Lung microvascular endothelial cell (primary cell): ENCODE results near the gene ULK3. TPM values are rescaled to one million over a fixed set of nuclear protein-coding genes. Genes with fewer than 3 reads are reported as not detected.
A peak's percentile ranks its signal among the peaks of the same experiment; 100 is the strongest.

ENCODE experiments used
- DNase-seq, 2 donors: peaks; one replicate each; pipeline versions ENCODE4 v3.0.0 to v3.0.0-alpha.2; 2010; ENCODE audit warnings: low read depth in 2 of 2
- total RNA-seq: library from RNA; depleted of rRNA; stranded (reverse); fragments of >200 nt; gene quantifications from 2 replicates; pipeline ENCODE4 v1.2.1, GENCODE V29; 2014

ULK3 gene
- total RNA-seq, 1 donor from 2014 or later: 19.4 TPM

DNA sequence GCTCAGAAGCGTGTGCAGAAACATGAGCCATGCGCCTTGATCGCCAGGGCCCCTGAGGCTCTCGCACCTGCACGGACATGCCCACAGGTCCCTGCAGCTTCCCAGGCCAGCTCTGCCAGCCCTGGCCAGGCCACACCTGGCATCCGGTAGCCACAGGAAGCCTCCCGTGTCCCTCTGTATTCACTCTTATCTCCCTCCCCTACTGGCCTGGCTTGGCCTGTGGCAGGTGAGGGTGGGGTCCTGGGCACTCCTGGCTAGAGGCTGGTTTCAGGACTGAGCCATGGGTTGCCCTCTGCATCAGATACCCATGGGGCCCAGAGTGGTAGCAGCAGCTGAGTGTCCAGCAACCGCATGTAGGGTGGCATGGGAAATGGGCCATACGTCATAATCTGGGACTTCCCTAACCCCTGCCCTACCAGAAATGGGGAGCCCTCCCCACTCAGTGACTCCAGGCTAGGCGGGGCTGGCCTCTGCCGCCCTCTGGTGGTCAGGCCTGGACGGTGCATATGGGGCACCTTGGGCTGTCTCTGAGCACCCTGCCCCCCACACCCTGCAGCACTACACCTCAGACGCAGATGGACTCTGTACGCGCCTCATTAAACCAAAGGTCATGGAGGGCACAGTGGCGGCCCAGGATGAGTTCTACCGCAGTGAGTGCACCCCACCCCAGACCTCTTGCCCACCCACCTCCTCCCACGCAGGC, 42.9 kb downstream of the ULK3 start:
- DNase-seq: peak; percentile 64 to 66

DNA sequence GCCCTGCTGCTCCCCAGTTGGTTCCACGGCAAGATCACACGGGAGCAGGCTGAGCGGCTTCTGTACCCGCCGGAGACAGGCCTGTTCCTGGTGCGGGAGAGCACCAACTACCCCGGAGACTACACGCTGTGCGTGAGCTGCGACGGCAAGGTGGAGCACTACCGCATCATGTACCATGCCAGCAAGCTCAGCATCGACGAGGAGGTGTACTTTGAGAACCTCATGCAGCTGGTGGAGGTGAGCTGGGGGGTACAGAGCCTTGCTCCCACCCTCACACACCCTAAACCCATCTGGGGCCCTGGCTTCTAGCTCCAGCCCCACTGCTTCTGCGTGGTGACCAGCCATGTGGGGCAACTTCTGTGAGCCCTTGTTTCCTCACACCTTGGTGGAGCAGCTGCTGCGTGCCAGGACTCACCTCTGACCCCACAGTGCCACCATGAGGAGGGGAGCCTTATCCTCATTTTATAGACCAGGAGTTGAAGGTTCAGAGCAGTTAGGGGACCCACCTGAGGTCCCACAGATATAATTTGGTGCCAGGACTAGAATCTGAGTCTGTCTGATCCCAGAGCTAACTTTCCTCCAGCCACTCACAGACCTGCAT, 43.6 kb downstream of the ULK3 start:
- DNase-seq: no peak

DNA sequence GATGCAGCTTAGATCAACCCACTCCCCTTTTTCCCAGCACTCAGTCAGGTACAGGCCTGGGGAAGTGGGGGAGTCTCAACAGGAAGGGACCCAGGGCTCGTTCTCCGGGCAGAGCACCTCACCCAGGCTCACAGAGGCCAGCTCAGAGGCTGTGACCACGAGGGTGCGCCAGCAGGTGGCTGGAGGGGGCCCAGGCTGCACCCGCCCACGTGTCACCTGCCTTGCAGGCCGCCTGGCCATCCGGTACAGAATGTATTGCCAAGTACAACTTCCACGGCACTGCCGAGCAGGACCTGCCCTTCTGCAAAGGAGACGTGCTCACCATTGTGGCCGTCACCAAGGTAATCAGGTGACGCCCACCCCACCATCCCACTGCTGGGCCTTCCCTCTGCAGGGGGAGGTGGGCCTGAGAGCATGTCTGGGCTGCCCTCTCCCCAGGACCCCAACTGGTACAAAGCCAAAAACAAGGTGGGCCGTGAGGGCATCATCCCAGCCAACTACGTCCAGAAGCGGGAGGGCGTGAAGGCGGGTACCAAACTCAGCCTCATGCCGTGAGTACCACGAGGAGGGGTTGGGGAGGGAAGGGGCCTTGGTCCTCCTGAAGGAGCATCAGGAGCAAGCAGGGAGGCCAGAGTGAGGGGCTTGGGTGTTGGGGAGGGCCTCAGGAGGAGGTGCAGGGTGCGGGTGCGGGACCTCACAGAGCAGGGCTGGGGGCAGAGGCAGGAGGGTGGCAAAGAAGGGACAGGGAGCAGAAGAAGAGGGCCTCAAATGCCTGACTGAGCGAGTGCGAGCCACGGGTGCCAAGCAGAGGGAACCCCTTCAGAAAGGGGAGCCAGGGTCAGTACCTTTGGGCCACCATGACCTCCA, 44.3 kb downstream of the ULK3 start:
- no peak for DNase-seq

DNA sequence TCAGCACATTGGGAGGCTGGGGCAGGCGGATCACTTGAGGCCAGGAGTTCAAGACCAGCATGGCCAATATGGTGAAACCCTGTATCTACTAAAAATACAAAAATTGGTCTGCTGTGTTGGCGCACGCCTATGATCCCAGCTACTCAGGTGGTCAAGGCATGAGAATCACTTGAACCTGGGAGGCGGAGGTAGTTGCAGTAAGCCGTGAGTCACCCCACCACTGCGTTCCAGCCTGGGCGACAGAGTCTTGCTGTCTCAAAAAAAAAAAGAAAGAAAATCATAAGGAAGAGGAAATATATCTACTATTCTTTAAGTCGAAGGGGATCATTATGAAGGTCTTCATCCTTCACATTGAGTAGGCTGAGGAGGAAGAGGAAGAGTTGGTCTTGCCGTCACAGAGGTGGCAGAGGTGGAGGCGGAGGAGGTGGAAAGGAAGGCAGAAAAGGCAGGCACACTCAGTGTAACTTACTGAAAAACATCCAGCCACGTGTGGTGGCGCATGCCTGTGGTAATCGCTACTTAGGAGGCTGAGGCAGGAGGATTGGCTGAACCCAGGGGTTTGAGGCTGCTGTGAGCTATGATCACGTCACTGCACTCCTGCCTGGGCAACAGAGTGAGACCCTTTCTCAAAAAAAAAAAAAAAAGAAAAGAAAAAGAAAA, 46.9 kb downstream of the ULK3 start:
- no peak for DNase-seq

DNA sequence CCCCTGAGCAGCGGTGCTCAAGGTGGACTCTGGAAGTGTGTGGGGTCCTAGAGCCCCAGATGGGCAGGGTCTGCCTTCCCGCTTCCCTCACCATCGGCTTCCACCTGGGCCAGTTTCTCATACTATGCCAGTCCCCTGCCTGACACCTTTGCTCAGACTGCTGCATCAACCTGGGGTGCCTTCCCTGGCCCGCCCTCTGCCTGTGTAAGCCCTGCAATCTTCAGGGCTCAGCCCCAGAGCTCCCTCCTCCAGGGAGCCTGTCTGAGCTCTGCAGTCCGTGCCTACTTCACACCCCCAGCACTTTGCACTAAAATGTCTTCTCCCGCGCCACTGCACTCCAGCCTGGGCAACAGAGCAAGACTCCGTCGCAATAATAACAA, 48.0 kb downstream of the ULK3 start:
- DNase-seq: no peak

DNA sequence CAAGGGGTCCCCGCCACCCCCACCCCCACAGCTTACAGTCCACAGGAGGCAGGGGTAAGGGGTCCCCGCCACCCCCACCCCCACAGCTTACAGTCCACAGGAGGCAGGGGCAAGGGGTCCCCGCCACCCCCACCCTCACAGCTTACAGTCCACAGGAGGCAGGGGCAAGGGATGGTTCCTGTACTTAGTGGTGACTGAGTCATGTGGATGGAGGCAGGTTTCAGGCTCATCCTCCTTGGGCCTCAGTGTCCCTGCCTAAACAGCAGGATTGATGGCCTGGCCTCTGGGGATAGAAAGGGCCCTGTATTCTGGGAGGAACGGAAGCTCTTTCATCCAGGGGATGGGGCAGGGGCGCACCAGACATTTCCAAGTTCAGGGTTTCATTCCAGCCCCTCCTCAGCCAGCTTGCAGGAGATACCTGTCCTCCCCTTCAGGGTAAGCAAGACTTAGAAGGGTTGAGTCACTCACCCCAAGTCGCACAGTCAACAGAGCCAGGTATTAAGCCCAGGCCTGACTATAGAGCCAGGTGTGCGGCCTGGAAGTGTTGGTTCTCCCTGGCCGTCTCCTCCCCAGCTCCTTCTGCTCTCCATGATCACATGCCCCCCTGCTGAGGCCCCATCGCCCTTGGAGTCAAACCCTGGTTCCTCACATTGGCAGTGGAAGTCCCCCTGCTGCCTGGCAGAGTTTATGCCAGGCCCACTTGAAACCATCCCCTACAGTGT, 48.5 kb downstream of the ULK3 start:
- DNase-seq: no peak

DNA sequence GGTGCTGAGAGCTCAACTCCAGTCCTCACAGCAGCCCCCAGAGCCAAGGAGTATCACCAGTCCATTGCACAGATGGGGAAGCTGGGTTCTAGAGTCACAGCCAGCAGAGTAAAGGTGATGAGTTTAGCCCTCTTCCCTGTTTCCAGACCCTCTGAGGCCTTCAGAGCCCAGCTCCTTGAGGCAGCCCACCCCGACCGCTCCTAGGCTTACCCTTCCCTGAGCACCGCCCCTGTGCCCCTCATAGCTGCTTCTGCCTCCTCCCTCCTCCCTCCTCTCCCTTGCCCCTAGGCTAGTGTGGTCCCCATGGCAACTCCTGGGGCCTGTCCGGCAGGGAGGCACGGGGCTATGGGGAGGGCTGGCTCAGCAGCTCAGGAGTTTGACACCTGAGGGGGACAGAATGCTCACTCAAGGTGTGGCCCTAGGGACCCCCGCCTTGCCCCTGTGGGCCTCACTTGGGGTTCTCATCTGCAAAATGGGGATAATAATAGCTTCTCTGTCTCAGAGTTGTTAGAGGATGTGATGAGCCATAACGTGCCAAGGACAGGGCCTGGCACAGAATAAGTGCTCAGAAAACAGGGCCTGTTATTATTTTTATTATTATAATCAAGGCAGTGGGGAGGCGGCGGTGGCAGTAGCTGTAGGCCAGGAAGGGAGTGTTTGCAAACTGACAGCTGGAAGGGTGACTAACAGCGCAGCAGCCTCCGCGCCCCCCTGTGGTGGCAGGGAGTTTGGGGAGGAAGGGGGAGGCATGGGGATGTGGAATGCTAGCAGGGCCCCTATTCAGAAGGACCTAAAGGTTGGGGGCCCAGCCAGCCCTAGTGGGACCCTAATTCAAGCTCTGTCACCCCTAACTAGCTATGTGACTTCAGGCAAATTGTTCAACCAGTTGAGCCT, 49.6 kb downstream of the ULK3 start:
- peak; percentile 55 to 62 for DNase-seq

DNA sequence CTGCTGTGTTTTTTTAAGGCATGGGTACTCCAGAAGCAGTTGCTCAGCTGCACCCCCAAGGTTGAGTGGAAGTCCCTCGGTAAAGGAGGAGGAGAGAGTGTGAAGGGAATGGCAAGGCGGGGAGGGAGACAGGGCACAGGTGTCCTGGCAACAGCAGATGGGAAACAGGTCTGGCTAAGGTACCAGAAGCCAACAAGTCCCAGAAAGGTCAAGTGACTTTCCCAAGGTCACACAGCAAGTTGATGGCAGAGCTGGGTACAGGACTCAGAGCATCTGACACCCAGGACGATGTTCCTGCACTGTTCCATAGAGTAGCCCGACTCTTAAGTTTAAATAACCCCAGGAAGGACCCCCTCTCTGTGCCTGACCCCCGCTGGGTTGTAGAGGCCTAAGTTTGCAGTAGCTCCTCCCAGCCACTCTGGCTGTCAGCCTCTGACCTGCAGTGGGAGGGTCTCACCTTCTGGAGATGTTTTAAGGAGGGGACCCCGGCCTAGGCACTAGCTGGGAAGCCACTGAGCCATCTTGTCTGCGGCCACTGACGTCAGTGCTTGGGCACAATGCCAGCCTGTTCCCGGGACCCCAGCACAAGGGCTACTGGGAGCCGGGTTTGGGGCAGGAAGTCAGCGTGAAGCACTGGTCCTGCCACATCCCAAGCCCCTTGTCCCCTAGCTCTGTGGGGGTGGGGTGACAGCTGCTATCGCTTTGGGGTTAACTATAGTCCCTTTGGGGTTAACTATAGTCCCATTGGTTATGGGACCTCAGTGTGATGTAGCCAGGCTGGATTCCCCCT, 50.5 kb downstream of the ULK3 start:
- DNase-seq: no peak

DNA sequence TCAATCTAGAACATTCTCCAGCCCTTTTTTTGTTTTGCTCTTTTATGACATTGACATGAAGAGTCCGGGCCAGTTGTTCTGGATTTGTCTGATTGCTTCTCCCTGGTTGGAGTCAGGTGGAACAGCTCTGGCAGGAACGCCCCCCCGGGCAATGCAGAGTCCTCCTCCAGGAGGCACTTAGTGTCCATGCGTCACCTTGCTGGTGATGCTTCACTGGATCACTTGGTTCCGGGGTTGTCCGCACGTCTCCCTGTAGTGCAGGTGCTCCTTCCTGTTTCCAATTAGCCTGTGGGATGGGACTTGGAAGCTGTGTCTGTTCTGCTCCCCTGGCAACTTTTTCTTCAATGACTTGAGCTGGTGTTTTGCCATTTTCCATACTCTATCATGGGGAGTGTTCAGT, 51.3 kb downstream of the ULK3 start:
- DNase-seq: no peak

DNA sequence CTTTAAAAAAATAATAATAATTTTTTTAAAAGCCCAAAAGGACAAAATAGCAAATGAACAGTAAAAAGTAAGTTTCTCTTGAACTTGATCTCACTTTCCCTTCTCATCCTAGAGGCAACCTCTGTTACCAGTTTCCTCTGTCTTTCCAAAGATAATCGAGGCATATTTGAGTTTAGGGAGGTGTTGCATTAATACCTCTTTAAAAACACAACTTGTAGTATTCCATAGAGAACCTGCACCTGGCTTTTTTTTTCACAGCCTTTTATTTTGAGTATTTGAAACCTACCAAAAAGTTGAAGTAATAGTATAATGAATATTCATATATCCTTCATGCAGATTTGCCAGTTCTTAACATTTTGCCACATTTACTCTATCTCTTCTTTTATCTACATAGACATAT, 51.9 kb downstream of the ULK3 start:
- no peak for DNase-seq

DNA sequence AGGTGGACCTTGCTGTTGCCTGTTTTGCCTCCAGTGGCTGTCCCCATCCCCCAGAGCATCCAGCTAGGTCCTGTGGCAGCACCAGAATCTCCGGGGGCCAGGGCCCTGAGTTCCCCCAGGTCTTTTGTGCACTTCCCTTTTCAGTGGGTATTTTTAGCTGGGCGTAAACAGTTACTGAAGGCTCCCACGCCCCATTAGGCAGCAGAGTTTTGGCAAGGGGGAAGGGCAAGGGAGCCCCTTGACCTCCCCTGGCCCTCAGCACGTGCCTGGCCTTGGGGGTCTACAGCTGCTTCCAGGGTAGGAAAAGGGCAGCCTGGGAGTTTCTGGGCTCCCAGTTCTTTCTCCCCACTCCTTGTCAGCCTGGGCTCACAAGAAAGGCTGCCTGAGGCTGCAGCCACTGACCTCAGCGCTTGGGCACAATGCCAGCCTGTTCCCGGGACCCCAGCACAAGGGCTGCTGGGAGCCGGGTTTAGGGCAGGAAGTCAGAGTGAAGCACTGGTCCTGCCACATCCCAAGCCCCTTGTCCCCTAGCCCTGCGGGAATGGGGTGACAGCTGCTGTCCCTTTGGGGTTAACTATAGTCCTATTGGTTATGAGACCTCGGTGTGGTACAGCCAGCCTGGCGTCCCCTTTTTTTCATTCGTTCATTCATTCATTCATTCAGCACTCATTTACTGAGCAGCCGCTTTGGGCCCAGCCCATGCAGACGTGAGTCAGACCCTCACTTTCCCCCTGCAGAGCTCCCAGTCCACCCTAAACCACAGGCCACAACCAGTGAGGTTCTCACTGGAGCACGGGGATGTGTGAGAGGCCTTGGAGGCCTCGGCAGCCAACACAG, 52.7 kb downstream of the ULK3 start:
- DNase-seq: peak in 1 of 2 donors; percentile 65

DNA sequence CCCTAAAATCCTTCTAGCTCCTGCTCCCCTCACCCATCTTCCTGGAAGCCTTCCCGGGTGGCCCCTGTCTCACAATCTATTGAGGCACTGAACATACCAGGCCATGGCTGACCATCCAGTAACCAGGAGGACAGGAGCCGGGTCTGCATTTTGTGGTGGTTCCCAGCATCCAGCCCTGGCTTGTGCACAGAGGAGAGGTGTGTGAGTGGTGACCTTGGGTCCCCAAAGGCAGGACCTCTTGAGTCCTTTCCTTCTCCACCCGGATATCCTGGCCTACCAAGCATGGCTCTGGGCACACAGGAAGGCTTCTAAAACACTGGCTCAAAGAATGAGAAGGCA, 53.2 kb downstream of the ULK3 start:
- DNase-seq: no peak

DNA sequence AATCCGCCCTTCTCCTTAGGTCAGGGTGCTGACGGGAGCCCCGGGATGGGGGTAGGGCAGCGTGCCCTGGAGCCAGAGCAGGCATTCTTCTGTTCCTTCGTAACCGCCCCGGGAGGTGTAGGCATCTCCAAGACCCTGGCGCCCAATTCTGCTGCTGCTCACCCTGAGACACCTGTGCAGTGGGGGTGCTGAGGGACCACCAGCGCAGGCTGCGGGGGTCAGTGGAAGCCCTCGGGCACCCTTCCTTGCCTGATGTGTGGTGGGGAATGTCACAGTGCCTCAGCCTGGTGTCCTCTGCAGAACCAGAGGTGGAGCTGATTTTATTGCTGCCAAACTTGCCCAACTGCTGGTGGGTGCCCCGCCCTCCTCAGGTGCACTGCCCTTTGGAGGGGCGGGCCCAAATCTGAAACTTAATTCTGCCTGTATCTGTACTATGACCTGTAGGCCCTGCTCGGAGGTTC, 53.8 kb downstream of the ULK3 start:
- no peak for DNase-seq

DNA sequence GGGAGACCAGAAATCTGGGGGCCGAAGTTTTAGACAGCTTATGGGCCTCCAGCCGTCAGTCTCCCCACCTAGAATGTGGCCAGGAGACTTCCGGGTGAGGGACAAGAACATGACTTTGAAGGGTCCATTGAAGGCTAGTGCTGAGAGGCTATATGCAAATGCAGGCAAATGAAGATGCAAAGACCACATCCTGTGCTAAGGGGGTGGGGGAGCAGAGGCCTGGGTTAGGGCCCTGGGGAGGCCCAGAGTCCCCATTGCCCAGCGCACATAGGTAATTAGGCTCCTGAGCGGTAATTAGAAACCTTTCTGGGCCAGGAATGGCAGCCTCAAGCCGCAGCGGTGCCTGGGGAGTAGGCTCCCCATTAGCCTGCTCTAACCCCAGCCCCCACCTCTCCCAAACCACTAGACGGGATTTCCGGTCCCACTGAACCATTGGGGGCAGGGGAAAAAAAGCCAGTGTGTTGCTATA, 54.2 kb downstream of the ULK3 start:
- DNase-seq: no peak

DNA sequence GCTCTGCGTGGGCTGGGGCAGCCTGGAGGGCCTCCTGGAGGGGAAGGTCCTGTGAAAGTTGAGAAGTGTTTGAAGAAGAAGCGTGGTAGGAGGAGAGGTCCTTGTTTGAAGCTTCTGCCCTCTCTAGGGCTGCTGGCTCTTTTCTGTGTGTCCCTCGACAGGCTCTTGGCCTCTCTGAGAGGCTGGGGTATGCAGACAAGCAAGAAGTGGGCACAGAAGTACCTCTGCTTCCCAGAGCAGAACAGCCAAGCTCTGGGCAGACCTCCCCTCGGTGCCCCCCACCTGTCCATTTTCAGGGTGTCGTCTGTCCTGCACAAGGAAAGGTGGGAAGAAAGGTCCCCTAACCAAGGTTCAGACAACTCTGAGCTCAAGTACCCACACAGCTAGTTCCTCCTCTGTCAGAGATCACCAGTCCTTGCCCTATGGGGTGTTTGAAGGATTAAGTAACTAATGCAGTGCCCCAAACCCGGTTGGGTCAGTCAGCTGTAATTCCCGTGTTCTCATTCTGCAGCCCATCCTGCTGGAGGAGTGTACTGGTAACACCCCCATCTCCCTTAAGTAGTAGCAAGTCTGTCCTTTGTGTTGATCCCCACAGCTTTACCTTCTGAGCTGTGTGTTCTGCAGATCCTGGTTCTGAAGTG, 54.8 kb downstream of the ULK3 start:
- no peak for DNase-seq

DNA sequence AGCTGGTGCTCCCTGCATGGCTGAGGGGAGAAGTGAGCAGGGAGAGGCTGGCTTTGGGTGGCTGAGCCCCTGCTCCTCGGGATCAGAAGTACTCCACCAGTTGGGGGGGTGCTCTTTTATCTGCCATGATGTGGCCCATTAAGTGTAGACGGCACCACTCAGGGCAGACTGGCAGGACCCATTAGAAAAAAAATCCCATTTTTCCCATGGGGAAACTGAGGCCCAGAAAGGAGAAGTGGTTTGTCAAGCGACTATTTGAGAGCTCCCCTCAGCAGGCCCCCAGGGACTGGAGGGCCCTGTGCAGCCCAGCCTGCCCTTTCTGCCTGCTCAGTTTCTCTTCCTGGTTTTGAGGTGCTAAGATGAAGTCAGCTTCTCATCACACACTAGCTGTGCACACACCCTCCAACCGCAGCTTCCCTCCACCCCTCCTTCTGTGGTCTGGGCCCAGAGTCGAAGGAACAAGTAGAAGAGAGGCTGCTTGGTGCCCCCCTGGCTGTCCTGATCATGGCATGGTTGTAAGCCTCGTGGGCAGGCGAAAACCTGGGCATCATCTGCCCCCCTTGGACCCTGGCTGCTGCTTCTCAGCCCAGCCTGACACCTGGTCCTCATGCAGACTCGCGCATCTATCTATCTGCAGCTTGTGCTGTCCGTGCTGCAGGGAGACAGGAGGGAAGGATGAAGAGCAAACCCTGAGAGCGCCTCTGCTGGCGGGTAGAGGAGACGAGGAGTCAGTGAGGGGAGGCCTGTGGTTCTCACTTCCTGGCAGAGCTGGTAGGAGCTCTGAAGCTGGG, 55.5 kb downstream of the ULK3 start:
- peak; percentile 52 to 55 for DNase-seq

DNA sequence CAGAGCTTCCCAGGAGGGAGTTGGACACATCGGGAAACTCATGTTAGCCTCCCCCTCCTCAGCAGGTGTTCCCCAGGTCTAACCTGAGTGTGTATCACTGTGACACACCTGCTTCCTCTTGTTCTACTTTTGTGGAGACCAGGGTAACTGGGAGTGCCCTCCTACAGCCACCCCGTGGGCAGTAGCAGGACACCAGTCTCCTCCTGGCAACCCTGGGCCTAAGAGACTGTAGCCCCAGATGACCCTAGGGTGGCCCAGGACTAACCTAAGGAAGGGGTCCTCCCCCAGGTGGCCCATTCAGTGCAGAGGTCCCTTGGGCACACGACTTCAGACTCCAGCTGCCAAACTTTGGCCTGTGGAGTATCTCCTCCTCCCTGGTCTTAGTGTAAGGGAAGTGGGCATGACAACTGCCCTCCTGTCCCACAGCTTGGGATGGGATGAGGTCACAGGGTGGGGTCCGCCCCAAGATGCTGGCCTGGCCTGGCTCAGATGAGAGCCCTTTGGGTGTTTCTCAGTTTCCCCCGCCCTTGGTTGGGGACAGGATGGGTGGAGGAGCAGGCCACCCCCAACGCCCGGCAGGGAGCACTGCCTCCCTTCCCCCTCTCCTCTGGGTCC, 56.3 kb downstream of the ULK3 start:
- no peak for DNase-seq
